ENCODE results near the gene MPDZ.

Gene MPDZ

GRCh38 chr9:13128266-13128860, 151.1 kb downstream of the MPDZ start:
- no peak for DNase-seq

GRCh38 chr9:13127131-13127530, 152.4 kb downstream of the MPDZ start:
- no peak for DNase-seq

- DNase-seq: no peak
Observed at GRCh38 chr9:13125261-13125660, 154.2 kb downstream of the MPDZ start.

- no peak for DNase-seq
Observed at GRCh38 chr9:13122756-13123369, 156.6 kb downstream of the MPDZ start.

- no peak for DNase-seq
Observed at GRCh38 chr9:13118313-13118712, 161.2 kb downstream of the MPDZ start.

GRCh38 chr9:13116292-13116691, 163.2 kb downstream of the MPDZ start:
- no peak for DNase-seq

- DNase-seq: no peak
Observed at GRCh38 chr9:13113751-13114150, 165.7 kb downstream of the MPDZ start.

- DNase-seq: no peak
Observed at GRCh38 chr9:13113216-13113615, 166.3 kb downstream of the MPDZ start.

GRCh38 chr9:13111778-13112177, 167.7 kb downstream of the MPDZ start:
- no peak for DNase-seq

- DNase-seq: no peak
Observed at GRCh38 chr9:13110766-13111417, 168.6 kb downstream of the MPDZ start.

GRCh38 chr9:13109781-13110180, 169.7 kb downstream of the MPDZ start:
- no peak for DNase-seq

GRCh38 chr9:13107008-13107407, 172.5 kb downstream of the MPDZ start:
- DNase-seq: no peak

GRCh38 chr9:13100914-13101572, 178.4 kb downstream of the MPDZ start:
- DNase-seq: no peak

GRCh38 chr9:13095056-13095455, 184.4 kb downstream of the MPDZ start:
- no peak for DNase-seq

GRCh38 chr9:13090628-13091027, 188.9 kb downstream of the MPDZ start:
- no peak for DNase-seq

GRCh38 chr9:13089666-13090065, 189.8 kb downstream of the MPDZ start:
- DNase-seq: no peak

- DNase-seq: peak; percentile 15
Observed at GRCh38 chr9:13088720-13089427, 190.6 kb downstream of the MPDZ start.

- no peak for DNase-seq
Observed at GRCh38 chr9:13083963-13084528, 195.4 kb downstream of the MPDZ start.

GRCh38 chr9:13083366-13083765, 196.1 kb downstream of the MPDZ start:
- no peak for DNase-seq

GRCh38 chr9:13082796-13083195, 196.7 kb downstream of the MPDZ start:
- DNase-seq: no peak

- DNase-seq: no peak
Observed at GRCh38 chr9:13078164-13078563, 201.3 kb downstream of the MPDZ start.

- no peak for DNase-seq
Observed at GRCh38 chr9:13076616-13077015, 202.9 kb downstream of the MPDZ start.

GRCh38 chr9:13071921-13072320, 207.6 kb downstream of the MPDZ start:
- no peak for DNase-seq
